Endodermal cell (in vitro differentiated cells): ENCODE measurements around the gene DNAJB14. TPM values are rescaled to one million over a fixed set of nuclear protein-coding genes. Genes with fewer than 3 reads are reported as not detected.

Experiments used
- DNase-seq: peaks from one replicate; pipeline ENCODE4 v3.0.0-alpha.2; 2017
- H3K27ac ChIP-seq: 2 replicates; pipeline ENCODE4 v1.5.1; 2013; ENCODE audit warnings: mild to moderate bottlenecking, low read depth, low read length, moderate library complexity
- H3K27me3 ChIP-seq: 2 replicates; pipeline ENCODE4 v1.6.1; 2013; ENCODE audit warnings: mild to moderate bottlenecking, low read length, moderate library complexity; ENCODE audit not compliant: insufficient read depth, control insufficient read depth, poor library complexity, severe bottlenecking
- H3K36me3 ChIP-seq: 2 replicates; pipeline ENCODE4 v1.7.0; 2013; ENCODE audit warnings: mild to moderate bottlenecking, low read length, moderate library complexity; ENCODE audit not compliant: control insufficient read depth, insufficient read depth
- H3K4me1 ChIP-seq: one replicate; pipeline ENCODE4 v1.7.0; 2013; ENCODE audit warnings: low read length; ENCODE audit not compliant: control insufficient read depth, insufficient read depth
- H3K4me3 ChIP-seq: 2 replicates; pipeline ENCODE4 v1.5.1; 2013; ENCODE audit warnings: mild to moderate bottlenecking, low read length, moderate library complexity
- H3K9ac ChIP-seq: 2 replicates; pipeline ENCODE4 v1.6.1; 2013; ENCODE audit warnings: mild to moderate bottlenecking, low read length, moderate library complexity; ENCODE audit not compliant: poor library complexity, severe bottlenecking; ENCODE audit errors: extremely low read depth
- H3K9me3 ChIP-seq: 2 replicates; pipeline ENCODE4 v1.6.1; 2013; ENCODE audit warnings: mild to moderate bottlenecking, low read length, moderate library complexity; ENCODE audit not compliant: control insufficient read depth
- H3K27ac Mint-ChIP-seq: 2 replicates; pipeline ENCODE4 v1.8.0; 2020; ENCODE audit warnings: mixed read lengths
- H3K27me3 Mint-ChIP-seq: 2 replicates; pipeline ENCODE4 v1.8.0; 2021; ENCODE audit warnings: mild to moderate bottlenecking, mixed read lengths; ENCODE audit not compliant: insufficient read depth
- H3K36me3 Mint-ChIP-seq: 2 replicates; pipeline ENCODE4 v1.8.0; 2020; ENCODE audit warnings: low read depth, mixed read lengths
- H3K4me1 Mint-ChIP-seq: 2 replicates; pipeline ENCODE4 v1.8.0; 2020; ENCODE audit warnings: mixed read lengths
- H3K4me3 Mint-ChIP-seq: 2 replicates; pipeline ENCODE4 v1.8.0; 2020; ENCODE audit warnings: mild to moderate bottlenecking, moderate library complexity, mixed read lengths
- H3K9me3 Mint-ChIP-seq: 2 replicates; pipeline ENCODE4 v1.8.0; 2020; ENCODE audit warnings: mild to moderate bottlenecking, mixed read lengths
- CTCF ChIP-seq: fragments of 200-600 bp; sonication (generic); conservative IDR thresholded peaks from 2 replicates; pipeline ENCODE4 v1.5.0; 2021; ENCODE audit warnings: antibody characterized with exemption, mild to moderate bottlenecking
- WGBS, 2 experiments: methylation state at CpG; one replicate each; pipeline versions ENCODE4 v1.1.5 to v1.1.7; 2013; ENCODE audit warnings: missing lambda C conversion rate in 2 of 2, mixed read lengths in 1 of 2; ENCODE audit not compliant: insufficient coverage in 1 of 2, insufficient read length in 1 of 2; 5-methylcytosine and 5-hydroxymethylcytosine counted together
- total RNA-seq, 2 donors: library from RNA; stranded (reverse); fragmentation: NEBNext Ultra II Directional in 1 of 2; extraction: Animal tissue kit (Norgen Biotek cat#: 25700) in 1 of 2; gene quantifications; 2 replicates in 1 of 2; 3 replicates in 1 of 2; pipeline ENCODE4 v1.2.1, GENCODE V29; 2021

The DNAJB14 gene
- total RNA-seq, 2 donors from 2014 or later = 50.3 to 62.5 TPM

- H3K9me3 ChIP-seq = no peaks in the 10 kb centered on the region
- Mint-ChIP-seq H3K27ac (no peak overlapping the region), H3K4me3 (no peak overlapping the region), H3K4me1 (no peaks in the 10 kb centered on the region), H3K36me3 (no peaks in the 10 kb centered on the region), H3K9me3 (no peaks in the 10 kb centered on the region), H3K27me3 (peaks cover 3% of the 10 kb centered on the region)
- no peaks in the 10 kb centered on the region for H3K36me3 ChIP-seq
- no peak overlapping the region for H3K27ac ChIP-seq
- no peak for TF ChIP-seq CTCF
- no peak overlapping the region for H3K4me3 ChIP-seq
- 80 to 100% methylated on average over 1 of the region's 1 CpG for WGBS, 2 experiments
- no peak for DNase-seq
- no peaks in the 10 kb centered on the region for H3K4me1 ChIP-seq
- no peaks in the 10 kb centered on the region for H3K27me3 ChIP-seq
- no peak overlapping the region for H3K9ac ChIP-seq
Measured at GRCh38 chr4:99856166-99856565, 90.3 kb downstream of the DNAJB14 start.

- Histone ChIP-seq H3K4me3 (no peak overlapping the region), H3K36me3 (no peaks in the 10 kb centered on the region), H3K4me1 (no peaks in the 10 kb centered on the region), H3K9ac (no peak overlapping the region), H3K27ac (no peak overlapping the region), H3K27me3 (no peaks in the 10 kb centered on the region), H3K9me3 (no peaks in the 10 kb centered on the region)
- DNase-seq = no peak
- Mint-ChIP-seq H3K36me3 (no peaks in the 10 kb centered on the region), H3K27ac (no peak overlapping the region), H3K4me3 (no peak overlapping the region), H3K9me3 (no peaks in the 10 kb centered on the region), H3K27me3 (peaks cover 3% of the 10 kb centered on the region), H3K4me1 (no peaks in the 10 kb centered on the region)
- 89% methylated on average over 1 of the region's 1 CpG; no CpG with 5 or more reads in 1 of the 2 experiments for WGBS, 2 experiments
- TF ChIP-seq CTCF = no peak
Measured at GRCh38 chr4:99855678-99856077, 90.7 kb downstream of the DNAJB14 start.

GRCh38 chr4:99853999-99854398 is 92.4 kb downstream of the DNAJB14 start:
- no peak overlapping the region for H3K9ac ChIP-seq
- no peaks in the 10 kb centered on the region for H3K36me3 ChIP-seq
- Mint-ChIP-seq H3K36me3 (no peaks in the 10 kb centered on the region), H3K27me3 (no peaks in the 10 kb centered on the region), H3K27ac (no peak overlapping the region), H3K4me3 (no peak overlapping the region), H3K9me3 (no peaks in the 10 kb centered on the region), H3K4me1 (no peaks in the 10 kb centered on the region)
- DNase-seq = no peak
- H3K4me1 ChIP-seq = no peaks in the 10 kb centered on the region
- no peaks in the 10 kb centered on the region for H3K9me3 ChIP-seq
- 90 to 100% methylated on average over 1 of the region's 1 CpG for WGBS, 2 experiments
- no peaks in the 10 kb centered on the region for H3K27me3 ChIP-seq
- no peak for TF ChIP-seq CTCF
- H3K27ac ChIP-seq = no peak overlapping the region
- H3K4me3 ChIP-seq = no peak overlapping the region
